Astrocyte of the cerebellum (primary cell): ENCODE results near the gene BBX.

Experiments
- DNase-seq: peaks from one replicate; pipeline ENCODE4 v3.0.0-alpha.2; 2011; ENCODE audit warnings: low read depth
- H3K4me3 ChIP-seq: 2 replicates; pipeline ENCODE4 v1.5.1; 2011; ENCODE audit warnings: mild to moderate bottlenecking, low read depth, low read length, moderate library complexity
- in situ Hi-C: cut with HindIII; loops from 2 replicates; pipeline ENCODE4 v1.10.0; 2017; ENCODE audit warnings: low sequenced_read_pairs
- TF ChIP-seq, protein P1 (sequence below): IDR thresholded peaks from 2 replicates; pipeline ENCODE4 v1.5.1; 2012; ENCODE audit warnings: low read length, low read depth, moderate library complexity, mild to moderate bottlenecking; ENCODE audit errors: missing control alignments

Gene BBX

DNA sequence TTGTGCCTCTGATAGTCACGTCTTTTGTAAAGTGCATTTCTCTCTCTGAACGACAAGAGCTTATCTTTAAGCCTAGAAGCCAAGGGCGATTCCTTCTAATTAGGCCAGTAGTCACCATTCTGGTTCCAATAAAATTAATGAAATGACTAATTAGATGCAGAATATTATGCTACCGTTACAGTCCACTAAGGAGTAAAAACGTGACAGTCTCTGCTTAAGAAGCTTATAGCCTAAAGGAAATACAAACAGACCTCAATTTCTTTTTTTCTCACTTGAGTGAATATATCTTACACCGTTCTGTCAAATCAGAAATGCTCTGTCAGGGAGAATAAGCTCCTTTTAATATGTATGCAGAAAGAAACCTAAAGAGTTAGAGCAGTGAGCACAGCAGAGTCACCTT is 332.0 kb downstream of the BBX start:
- DNase-seq, result no peak
- in situ Hi-C loops, result no loop called here
- TF ChIP-seq, protein P1, sequence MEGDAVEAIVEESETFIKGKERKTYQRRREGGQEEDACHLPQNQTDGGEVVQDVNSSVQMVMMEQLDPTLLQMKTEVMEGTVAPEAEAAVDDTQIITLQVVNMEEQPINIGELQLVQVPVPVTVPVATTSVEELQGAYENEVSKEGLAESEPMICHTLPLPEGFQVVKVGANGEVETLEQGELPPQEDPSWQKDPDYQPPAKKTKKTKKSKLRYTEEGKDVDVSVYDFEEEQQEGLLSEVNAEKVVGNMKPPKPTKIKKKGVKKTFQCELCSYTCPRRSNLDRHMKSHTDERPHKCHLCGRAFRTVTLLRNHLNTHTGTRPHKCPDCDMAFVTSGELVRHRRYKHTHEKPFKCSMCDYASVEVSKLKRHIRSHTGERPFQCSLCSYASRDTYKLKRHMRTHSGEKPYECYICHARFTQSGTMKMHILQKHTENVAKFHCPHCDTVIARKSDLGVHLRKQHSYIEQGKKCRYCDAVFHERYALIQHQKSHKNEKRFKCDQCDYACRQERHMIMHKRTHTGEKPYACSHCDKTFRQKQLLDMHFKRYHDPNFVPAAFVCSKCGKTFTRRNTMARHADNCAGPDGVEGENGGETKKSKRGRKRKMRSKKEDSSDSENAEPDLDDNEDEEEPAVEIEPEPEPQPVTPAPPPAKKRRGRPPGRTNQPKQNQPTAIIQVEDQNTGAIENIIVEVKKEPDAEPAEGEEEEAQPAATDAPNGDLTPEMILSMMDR, result no peak
- no peak overlapping the region for H3K4me3 ChIP-seq

DNA sequence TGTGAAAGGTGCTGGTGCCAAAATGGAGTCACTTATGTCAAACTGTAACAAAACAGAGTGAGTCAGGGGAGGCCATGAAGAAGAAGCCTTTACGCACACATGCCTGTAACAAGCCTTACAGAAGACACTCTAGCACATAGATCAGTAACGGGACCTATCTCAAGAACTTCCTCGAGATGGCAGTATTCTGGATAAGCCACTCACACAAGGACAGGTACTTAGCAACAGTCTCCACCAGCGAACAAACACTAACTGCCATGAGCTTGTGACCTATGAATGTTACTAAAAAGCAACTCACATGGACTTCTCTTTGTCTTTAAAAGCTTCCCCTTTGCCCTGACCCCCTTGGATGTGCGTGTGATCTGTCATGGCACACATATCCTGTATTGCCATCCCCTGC is 332.9 kb downstream of the BBX start:
- in situ Hi-C loops, result no loop called here
- TF ChIP-seq, protein P1, result peak; percentile 22
- H3K4me3 ChIP-seq, result no peak overlapping the region
- DNase-seq, result no peak

DNA sequence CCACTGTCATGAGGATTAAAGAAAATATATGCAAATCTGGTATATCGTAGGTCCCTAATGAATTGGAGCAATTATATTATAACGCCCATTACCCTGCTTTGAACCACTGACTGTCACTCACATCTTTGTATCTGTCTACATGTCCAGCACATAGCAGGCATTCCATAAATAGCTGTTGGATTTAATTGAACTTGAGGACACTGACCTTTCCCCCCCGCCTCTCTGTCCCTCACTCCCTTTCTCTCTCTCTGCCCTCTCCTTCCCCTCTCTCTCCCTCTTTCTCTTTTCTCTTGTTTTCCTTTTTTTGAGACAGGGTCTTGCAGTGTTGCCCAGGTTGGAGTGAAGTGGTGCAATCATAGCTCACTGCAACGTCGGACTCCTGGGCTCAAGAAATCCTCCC is 335.1 kb downstream of the BBX start:
- DNase-seq, result no peak
- H3K4me3 ChIP-seq, result no peak overlapping the region
- TF ChIP-seq, protein P1, result no peak
- in situ Hi-C loops, result no loop called here

DNA sequence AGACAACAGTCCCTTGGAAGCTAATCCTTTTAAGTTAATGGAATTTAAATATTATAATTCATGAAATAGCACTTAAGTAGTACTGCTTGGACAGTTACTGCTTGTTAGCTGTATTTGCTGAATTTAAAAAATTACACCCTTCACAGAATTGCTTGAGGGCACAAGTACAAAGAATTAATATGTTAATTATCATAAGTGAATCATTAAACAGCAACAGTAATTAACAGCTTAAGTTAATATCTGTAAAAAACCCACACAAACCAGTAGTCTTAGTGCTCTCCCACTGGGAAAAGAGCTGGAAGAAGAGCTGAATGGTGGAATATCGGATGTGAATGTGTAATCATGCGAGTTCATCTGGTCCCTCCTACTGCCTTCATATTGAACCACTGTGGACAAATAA is 336.1 kb downstream of the BBX start:
- DNase-seq, result no peak
- TF ChIP-seq, protein P1, result no peak
- no peak overlapping the region for H3K4me3 ChIP-seq
- in situ Hi-C loops, result no loop called here
